Neural cell (in vitro differentiated cells): ENCODE results near the gene CPLX1. TPM values are rescaled to one million over a fixed set of nuclear protein-coding genes. Genes with fewer than 3 reads are reported as not detected.
"Not testable (repeated sequence)": the region's sequence is repeated elsewhere in the genome, so short reads cannot be mapped to it uniquely, and the experiment has no call there.

Experiments
- H2AFZ ChIP-seq: fragments of 200-600, 300-800 bp; sonication (generic), shearing (Covaris generic); 2 replicates; pipeline ENCODE4 v1.6.0; 2014; ENCODE audit warnings: low read depth, mild to moderate bottlenecking, antibody characterized with exemption, low read length, moderate library complexity
- H3F3A ChIP-seq: fragments of 200-600 bp; shearing (Covaris generic); 2 replicates; pipeline ENCODE4 v1.6.1; 2016; ENCODE audit warnings: mild to moderate bottlenecking, moderate library complexity, mixed read lengths, antibody characterized with exemption, low read length; ENCODE audit not compliant: insufficient read depth, poor library complexity, severe bottlenecking
- H3K27ac ChIP-seq: fragments of 200-600, 300-800 bp; sonication (generic), shearing (Covaris generic); 2 replicates; pipeline ENCODE4 v1.5.1; 2014; ENCODE audit warnings: mild to moderate bottlenecking, low read length, moderate library complexity
- H3K27me3 ChIP-seq: fragments of 300-800, 200-600 bp; sonication (generic), shearing (Covaris generic); 2 replicates; pipeline ENCODE4 v1.6.0; 2014; ENCODE audit warnings: mild to moderate bottlenecking, low read depth, low read length, moderate library complexity; ENCODE audit not compliant: insufficient read depth
- H3K36me3 ChIP-seq: fragments of 300-800, 200-600 bp; sonication (generic), shearing (Covaris generic); 2 replicates; pipeline ENCODE4 v1.5.1; 2014; ENCODE audit warnings: mild to moderate bottlenecking, antibody characterized with exemption, low read length, moderate library complexity; ENCODE audit not compliant: insufficient read depth
- H3K4me2 ChIP-seq: fragments of 300-800, 200-600 bp; sonication (generic), shearing (Covaris generic); 2 replicates; pipeline ENCODE4 v1.6.0; 2014; ENCODE audit warnings: mild to moderate bottlenecking, low read length
- H3K4me3 ChIP-seq: fragments of 300-800, 200-600 bp; sonication (generic), shearing (Covaris generic); 2 replicates; pipeline ENCODE4 v1.5.1; 2014; ENCODE audit warnings: mild to moderate bottlenecking, low read length, moderate library complexity
- H3K79me2 ChIP-seq: fragments of 200-600 bp; shearing (Covaris generic); replicated peaks from 2 replicates; pipeline ENCODE4 v1.6.0; 2014; ENCODE audit warnings: mild to moderate bottlenecking, low read length, moderate library complexity; ENCODE audit not compliant: insufficient read depth
- H3K9ac ChIP-seq: fragments of 300-800, 200-600 bp; sonication (generic), shearing (Covaris generic); 2 replicates; pipeline ENCODE4 v1.6.1; 2016; ENCODE audit warnings: mild to moderate bottlenecking, low read length, mixed read lengths
- H3K9me2 ChIP-seq: fragments of 200-600 bp; shearing (Covaris generic); 2 replicates; pipeline ENCODE4 v1.6.1; 2016; ENCODE audit warnings: mild to moderate bottlenecking, low read length, mixed read lengths; ENCODE audit not compliant: insufficient read depth
- H3K9me3 ChIP-seq: fragments of 200-600, 300-800 bp; sonication (generic), shearing (Covaris generic); 2 replicates; pipeline ENCODE4 v1.6.1; 2016; ENCODE audit warnings: mild to moderate bottlenecking, mixed run types, low read length, moderate library complexity, mixed read lengths
- H4K20me1 ChIP-seq: fragments of 200-600 bp; shearing (Covaris generic); 2 replicates; pipeline ENCODE4 v1.6.1; 2016; ENCODE audit warnings: mild to moderate bottlenecking, mixed run types; ENCODE audit not compliant: insufficient read depth
- EP300 ChIP-seq: fragments of 450-650 bp; conservative IDR thresholded peaks from 2 replicates; pipeline ENCODE4 v1.6.1; 2014; ENCODE audit warnings: antibody characterized with exemption, mild to moderate bottlenecking, moderate library complexity; ENCODE audit not compliant: poor library complexity, severe bottlenecking
- EZH2 ChIP-seq: fragments of 200-600, 300-800 bp; shearing (Covaris generic), sonication (generic); IDR thresholded peaks from 2 replicates; pipeline ENCODE4 v1.6.1; 2014; ENCODE audit warnings: antibody characterized with exemption, low read length, borderline replicate concordance, mild to moderate bottlenecking; ENCODE audit not compliant: insufficient read depth, poor library complexity, severe bottlenecking
- MXI1 ChIP-seq: fragments of 450-650 bp; conservative IDR thresholded peaks from 2 replicates; pipeline ENCODE4 v1.6.1; 2014; ENCODE audit warnings: antibody characterized with exemption, mild to moderate bottlenecking; ENCODE audit not compliant: poor library complexity, severe bottlenecking
- POLR2AphosphoS5 ChIP-seq: IDR thresholded peaks from 2 replicates; pipeline ENCODE4 v1.6.1; 2012
- RAD21 ChIP-seq: fragments of 450-650 bp; conservative IDR thresholded peaks from 2 replicates; pipeline ENCODE4 v1.6.1; 2014; ENCODE audit warnings: antibody characterized with exemption, mild to moderate bottlenecking, moderate library complexity
- SMC3 ChIP-seq: fragments of 450-650 bp; conservative IDR thresholded peaks from 2 replicates; pipeline ENCODE4 v1.6.1; 2014; ENCODE audit warnings: antibody characterized with exemption, mild to moderate bottlenecking, moderate library complexity; ENCODE audit not compliant: poor library complexity
- TAF1 ChIP-seq: IDR thresholded peaks from 2 replicates; pipeline ENCODE4 v1.6.1; 2012; ENCODE audit warnings: low read depth
- polyA plus RNA-seq: library from polyadenylated mRNA; depleted of rRNA; stranded (reverse); fragments of >200 nt; gene quantifications from 2 replicates; pipeline ENCODE4 v1.2.3, GENCODE V29; 2014
- TF ChIP-seq, protein P1 (sequence below): fragments of 450-650 bp; IDR thresholded peaks from 2 replicates; pipeline ENCODE4 v1.5.1; 2014; ENCODE audit warnings: antibody characterized with exemption, mild to moderate bottlenecking, moderate library complexity; ENCODE audit not compliant: poor library complexity, severe bottlenecking
- TF ChIP-seq, protein P2 (sequence below): IDR thresholded peaks from 2 replicates; pipeline ENCODE4 v1.6.1; 2012; ENCODE audit warnings: borderline replicate concordance

Gene CPLX1
- polyA plus RNA-seq, 1 donor from 2014 or later = 7.6 TPM

DNA sequence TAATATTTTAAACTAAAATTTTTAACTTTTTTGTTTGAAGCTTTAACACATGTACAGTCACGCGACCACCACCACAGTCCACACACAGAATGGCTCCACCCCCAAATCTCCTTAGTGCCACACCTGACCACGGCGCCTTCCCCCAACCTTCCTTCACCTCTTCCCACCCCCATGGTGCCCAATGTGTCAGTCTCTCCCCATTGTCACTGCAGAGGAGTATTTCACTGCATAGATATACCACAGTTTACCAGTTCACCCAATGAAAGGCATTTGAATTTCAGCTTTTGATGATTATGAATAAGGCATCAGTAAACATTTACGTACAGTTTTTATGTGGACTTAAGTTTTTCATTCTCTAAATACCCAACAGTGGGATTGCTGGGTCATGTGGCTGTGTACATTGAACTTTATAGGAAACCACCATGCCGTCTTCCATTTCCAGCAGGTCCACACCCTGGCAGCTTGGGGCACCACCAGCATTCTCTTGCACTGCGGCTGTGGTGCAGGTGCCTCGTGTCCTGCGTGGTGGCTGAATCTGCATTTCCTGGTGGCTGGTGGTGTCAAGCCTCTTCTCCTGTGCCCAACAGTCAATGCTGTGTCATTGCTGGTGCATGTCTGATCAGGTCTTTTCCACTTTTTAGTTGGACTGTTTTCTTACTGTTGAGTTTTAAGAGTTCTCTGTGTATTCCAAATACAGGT lies 49.0 kb downstream of the CPLX1 start:
- Histone ChIP-seq H3K4me3 (no peak overlapping the region), H3K79me2 (peaks cover 46% of the 10 kb centered on the region), H3K36me3 (no peaks in the 10 kb centered on the region), H3K9me2 (no peaks in the 10 kb centered on the region), H3F3A (no peaks in the 10 kb centered on the region), H3K4me2 (no peak overlapping the region), H3K9ac (no peak overlapping the region), H3K27me3 (no peaks in the 10 kb centered on the region), H3K9me3 (no peaks in the 10 kb centered on the region), H2AFZ (no peak overlapping the region), H4K20me1 (no peaks in the 10 kb centered on the region), H3K27ac (no peak overlapping the region)
- TF ChIP-seq SMC3 = no peak
- TF ChIP-seq, protein P1, sequence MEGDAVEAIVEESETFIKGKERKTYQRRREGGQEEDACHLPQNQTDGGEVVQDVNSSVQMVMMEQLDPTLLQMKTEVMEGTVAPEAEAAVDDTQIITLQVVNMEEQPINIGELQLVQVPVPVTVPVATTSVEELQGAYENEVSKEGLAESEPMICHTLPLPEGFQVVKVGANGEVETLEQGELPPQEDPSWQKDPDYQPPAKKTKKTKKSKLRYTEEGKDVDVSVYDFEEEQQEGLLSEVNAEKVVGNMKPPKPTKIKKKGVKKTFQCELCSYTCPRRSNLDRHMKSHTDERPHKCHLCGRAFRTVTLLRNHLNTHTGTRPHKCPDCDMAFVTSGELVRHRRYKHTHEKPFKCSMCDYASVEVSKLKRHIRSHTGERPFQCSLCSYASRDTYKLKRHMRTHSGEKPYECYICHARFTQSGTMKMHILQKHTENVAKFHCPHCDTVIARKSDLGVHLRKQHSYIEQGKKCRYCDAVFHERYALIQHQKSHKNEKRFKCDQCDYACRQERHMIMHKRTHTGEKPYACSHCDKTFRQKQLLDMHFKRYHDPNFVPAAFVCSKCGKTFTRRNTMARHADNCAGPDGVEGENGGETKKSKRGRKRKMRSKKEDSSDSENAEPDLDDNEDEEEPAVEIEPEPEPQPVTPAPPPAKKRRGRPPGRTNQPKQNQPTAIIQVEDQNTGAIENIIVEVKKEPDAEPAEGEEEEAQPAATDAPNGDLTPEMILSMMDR = no peak
- TF ChIP-seq MXI1 = no peak
- no peak for TF ChIP-seq RAD21
- no peak for TF ChIP-seq EZH2
- TF ChIP-seq TAF1 = no peak
- TF ChIP-seq, protein P2, sequence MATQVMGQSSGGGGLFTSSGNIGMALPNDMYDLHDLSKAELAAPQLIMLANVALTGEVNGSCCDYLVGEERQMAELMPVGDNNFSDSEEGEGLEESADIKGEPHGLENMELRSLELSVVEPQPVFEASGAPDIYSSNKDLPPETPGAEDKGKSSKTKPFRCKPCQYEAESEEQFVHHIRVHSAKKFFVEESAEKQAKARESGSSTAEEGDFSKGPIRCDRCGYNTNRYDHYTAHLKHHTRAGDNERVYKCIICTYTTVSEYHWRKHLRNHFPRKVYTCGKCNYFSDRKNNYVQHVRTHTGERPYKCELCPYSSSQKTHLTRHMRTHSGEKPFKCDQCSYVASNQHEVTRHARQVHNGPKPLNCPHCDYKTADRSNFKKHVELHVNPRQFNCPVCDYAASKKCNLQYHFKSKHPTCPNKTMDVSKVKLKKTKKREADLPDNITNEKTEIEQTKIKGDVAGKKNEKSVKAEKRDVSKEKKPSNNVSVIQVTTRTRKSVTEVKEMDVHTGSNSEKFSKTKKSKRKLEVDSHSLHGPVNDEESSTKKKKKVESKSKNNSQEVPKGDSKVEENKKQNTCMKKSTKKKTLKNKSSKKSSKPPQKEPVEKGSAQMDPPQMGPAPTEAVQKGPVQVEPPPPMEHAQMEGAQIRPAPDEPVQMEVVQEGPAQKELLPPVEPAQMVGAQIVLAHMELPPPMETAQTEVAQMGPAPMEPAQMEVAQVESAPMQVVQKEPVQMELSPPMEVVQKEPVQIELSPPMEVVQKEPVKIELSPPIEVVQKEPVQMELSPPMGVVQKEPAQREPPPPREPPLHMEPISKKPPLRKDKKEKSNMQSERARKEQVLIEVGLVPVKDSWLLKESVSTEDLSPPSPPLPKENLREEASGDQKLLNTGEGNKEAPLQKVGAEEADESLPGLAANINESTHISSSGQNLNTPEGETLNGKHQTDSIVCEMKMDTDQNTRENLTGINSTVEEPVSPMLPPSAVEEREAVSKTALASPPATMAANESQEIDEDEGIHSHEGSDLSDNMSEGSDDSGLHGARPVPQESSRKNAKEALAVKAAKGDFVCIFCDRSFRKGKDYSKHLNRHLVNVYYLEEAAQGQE = no peak
- TF ChIP-seq POLR2AphosphoS5 = no peak
- no peak for TF ChIP-seq EP300

DNA sequence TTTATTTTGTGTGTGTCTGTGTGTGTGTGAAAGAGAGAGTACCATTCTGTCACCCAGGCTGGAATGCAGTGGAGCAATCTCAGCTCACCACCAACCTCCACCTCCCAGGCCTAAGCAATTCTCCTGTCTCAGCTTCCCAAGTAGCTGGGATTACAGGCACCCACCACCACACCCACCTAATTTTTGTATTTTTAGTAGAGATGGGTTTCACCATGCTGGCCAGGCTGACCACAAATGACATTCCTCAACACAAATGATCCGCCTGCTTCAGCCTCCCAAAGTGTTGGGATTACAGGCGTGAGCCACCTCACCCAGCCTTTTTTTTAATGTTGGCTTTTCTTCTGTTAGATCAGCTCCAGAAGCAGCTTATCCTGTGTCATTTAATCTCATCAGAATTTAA lies 50.4 kb downstream of the CPLX1 start:
- H3F3A ChIP-seq = not testable (repeated sequence)

DNA sequence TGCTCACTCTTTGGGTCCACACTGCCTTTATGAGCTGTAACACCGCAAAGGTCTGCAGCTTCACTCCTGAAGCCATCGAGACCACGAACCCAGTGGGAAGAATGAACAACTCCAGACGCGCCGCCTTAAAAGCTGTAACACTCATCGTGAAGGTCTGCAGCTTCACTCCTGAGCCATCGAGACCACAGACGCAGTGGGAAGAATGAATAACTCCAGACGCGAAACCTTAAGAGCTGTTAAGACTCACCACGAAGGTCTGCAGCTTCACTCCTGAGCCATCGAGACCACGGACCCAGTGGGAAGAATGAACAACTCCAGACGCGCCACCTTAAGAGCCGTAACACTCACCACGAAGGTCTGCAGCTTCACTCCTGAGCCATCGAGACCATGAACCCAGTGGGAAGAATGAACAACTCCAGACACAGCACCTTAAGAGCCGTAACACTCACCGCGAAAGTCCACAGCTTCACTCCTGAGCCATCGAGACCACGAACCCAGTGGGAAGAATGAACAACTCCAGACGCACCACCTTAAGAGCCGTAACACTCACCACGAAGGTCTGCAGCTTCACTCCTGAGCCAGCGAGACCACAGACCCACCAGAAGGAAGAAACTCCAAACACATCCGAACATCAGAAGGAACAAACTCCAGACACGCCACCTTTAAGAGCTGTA lies 51.4 kb downstream of the CPLX1 start:
- H4K20me1 ChIP-seq, H3K36me3 ChIP-seq, H3K27ac ChIP-seq, H3K9me3 ChIP-seq, H3K9me2 ChIP-seq, H3K4me2 ChIP-seq, H3F3A ChIP-seq, H3K4me3 ChIP-seq, H3K9ac ChIP-seq, H2AFZ ChIP-seq, H3K27me3 ChIP-seq: not testable (repeated sequence)
- peaks cover 36% of the 10 kb centered on the region for H3K79me2 ChIP-seq

More for the DNA sequence above, 50.4 kb downstream of the CPLX1 start:
- H3K79me2 ChIP-seq = peaks cover 42% of the 10 kb centered on the region
- H3K9me3 ChIP-seq, H2AFZ ChIP-seq, H3K36me3 ChIP-seq, H3K27me3 ChIP-seq, H3K4me3 ChIP-seq, H3K9me2 ChIP-seq, H3K27ac ChIP-seq, H4K20me1 ChIP-seq, H3K9ac ChIP-seq, H3K4me2 ChIP-seq: not testable (repeated sequence)
